K562 treated with DMSO at 1 percent for 24 hours (cell line): Measurements from ENCODE around the gene PDE3B. TPM values are rescaled to one million over a fixed set of nuclear protein-coding genes. Genes with fewer than 3 reads are reported as not detected.

Experiments used
- total RNA-seq: library from RNA; unstranded; fragments of 300-600 nt; gene quantifications from 2 replicates; pipeline ENCODE4 v1.2.3, GENCODE V29; 2022; ENCODE audit warnings: low read depth; ENCODE audit not compliant: insufficient read depth

PDE3B gene
- 8.3 and 9.6 TPM in 2 replicates for total RNA-seq

DNA sequence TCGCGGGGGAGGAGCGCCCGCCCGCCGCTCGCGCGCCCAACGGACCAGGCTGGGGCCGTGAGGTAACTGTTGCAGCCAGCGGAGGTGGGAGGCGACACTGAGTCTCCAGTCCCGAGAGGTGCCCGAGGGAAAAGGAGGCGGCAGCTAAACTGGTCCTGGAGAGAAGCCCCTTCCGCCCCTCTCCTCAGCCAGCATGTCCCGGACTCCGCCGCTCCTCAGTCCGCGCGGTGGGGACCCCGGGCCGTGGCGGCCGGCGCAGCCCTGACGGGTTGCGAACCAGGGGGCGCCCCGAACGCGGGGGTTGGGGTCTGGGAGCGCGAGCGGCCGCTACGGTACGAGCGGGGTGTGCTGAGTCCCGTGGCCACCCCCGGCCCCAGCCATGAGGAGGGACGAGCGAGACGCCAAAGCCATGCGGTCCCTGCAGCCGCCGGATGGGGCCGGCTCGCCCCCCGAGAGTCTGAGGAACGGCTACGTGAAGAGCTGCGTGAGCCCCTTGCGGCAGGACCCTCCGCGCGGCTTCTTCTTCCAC, at the start of gene PDE3B:
Gene PDE3B (plus strand): TSS at position 108 of the 529 bp plus-strand sequence. CDS start 272 bp downstream, at position 380.

DNA sequence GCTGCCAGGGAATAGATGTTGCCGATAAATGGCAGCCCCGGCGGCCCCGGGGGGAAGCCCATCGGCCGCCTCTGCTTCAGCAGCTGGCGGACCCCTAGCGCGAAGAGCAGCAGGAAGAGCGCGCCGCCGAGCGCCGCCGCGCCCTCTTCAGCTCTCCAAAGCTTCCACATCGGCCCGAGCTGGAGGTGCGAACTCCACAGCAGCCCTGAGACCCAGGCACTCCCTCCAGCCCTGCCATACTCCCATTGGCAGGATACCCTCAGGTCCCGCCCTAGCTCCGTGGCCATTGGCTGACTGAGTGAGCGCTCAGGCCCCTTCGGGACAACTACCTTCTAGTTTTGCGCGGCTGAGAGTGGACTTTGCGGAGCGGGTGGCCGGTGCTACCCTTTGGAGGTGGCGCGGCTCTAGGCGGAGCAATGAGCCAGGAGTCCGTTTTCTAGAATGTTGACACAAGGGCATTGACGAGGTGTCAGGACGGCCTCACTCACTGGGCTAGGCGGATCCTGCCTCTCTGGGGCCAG, 248.5 kb downstream of the PDE3B start, which contains the start of gene CYP2R1:
Gene CYP2R1 (minus strand): TSS at position 196 of the 521 bp plus-strand sequence. CDS start 26 bp downstream, at position 170.

Other genes with a start within 250 kb of the PDE3B start
- 86.0 and 99.3 TPM in 2 replicates for gene COPB1, start 144.0 kb upstream of the PDE3B start, total RNA-seq
- gene PSMA1, start 123.4 kb upstream of the PDE3B start, total RNA-seq, result 174 and 208 TPM in 2 replicates
- gene CYP2R1, start 248.4 kb downstream of the PDE3B start, total RNA-seq, result 17.6 and 19.0 TPM in 2 replicates